M059J (cell line): Measurements from ENCODE around the gene SLC9A7. TPM values are rescaled to one million over a fixed set of nuclear protein-coding genes. Genes with fewer than 3 reads are reported as not detected.
A peak's percentile ranks its signal among the peaks of the same experiment; 100 is the strongest.

Source experiments
- DNase-seq: peaks from one replicate; pipeline ENCODE4 v3.0.0-alpha.2; 2012; ENCODE audit warnings: low read depth
- total RNA-seq: library from RNA; depleted of rRNA; stranded (reverse); fragments of >200 nt; shearing (Covaris generic); gene quantifications from 2 replicates; pipeline ENCODE4 v1.2.3, GENCODE V29; 2014

Gene SLC9A7
- total RNA-seq, 1 experiment from 2014 or later, result 55.0 TPM

- no peak for DNase-seq
Observed at GRCh38 chrX:46610070-46610658, 148.8 kb downstream of the SLC9A7 start.

GRCh38 chrX:46607916-46608315, 151.0 kb downstream of the SLC9A7 start:
- no peak for DNase-seq

GRCh38 chrX:46602468-46603102, 156.3 kb downstream of the SLC9A7 start:
- DNase-seq, result no peak

GRCh38 chrX:46601283-46601682, 157.6 kb downstream of the SLC9A7 start:
- DNase-seq, result no peak

- DNase-seq, result no peak
Observed at GRCh38 chrX:46599051-46599560, 159.8 kb downstream of the SLC9A7 start.

GRCh38 chrX:46597771-46598170, 161.1 kb downstream of the SLC9A7 start:
- no peak for DNase-seq

GRCh38 chrX:46597208-46597607, 161.7 kb downstream of the SLC9A7 start:
- no peak for DNase-seq

- no peak for DNase-seq
Observed at GRCh38 chrX:46595084-46595483, 163.8 kb downstream of the SLC9A7 start.

- peak; percentile 87 for DNase-seq
Observed at GRCh38 chrX:46589977-46590723, 168.8 kb downstream of the SLC9A7 start.

- peak; percentile 72 for DNase-seq
Observed at GRCh38 chrX:46588263-46588662, 170.7 kb downstream of the SLC9A7 start.

- DNase-seq, result no peak
Observed at GRCh38 chrX:46587753-46588171, 171.2 kb downstream of the SLC9A7 start.

- DNase-seq, result peak; percentile 66
Observed at GRCh38 chrX:46587158-46587557, 171.8 kb downstream of the SLC9A7 start.

- DNase-seq, result no peak
Observed at GRCh38 chrX:46584736-46585135, 174.2 kb downstream of the SLC9A7 start.

GRCh38 chrX:46582966-46583365, 176.0 kb downstream of the SLC9A7 start:
- DNase-seq, result peak; percentile 86

- peak; percentile 82 for DNase-seq
Observed at GRCh38 chrX:46582325-46582724, 176.6 kb downstream of the SLC9A7 start.

GRCh38 chrX:46580613-46581012, 178.3 kb downstream of the SLC9A7 start:
- DNase-seq, result no peak

- DNase-seq, result no peak
Observed at GRCh38 chrX:46579250-46579649, 179.7 kb downstream of the SLC9A7 start.

- DNase-seq, result peak; percentile 69
Observed at GRCh38 chrX:46577221-46578005, 181.5 kb downstream of the SLC9A7 start.

- DNase-seq, result no peak
Observed at GRCh38 chrX:46576458-46576857, 182.5 kb downstream of the SLC9A7 start.

- DNase-seq, result no peak
Observed at GRCh38 chrX:46575991-46576392, 182.9 kb downstream of the SLC9A7 start.

- DNase-seq, result no peak
Observed at GRCh38 chrX:46575586-46575985, 183.3 kb downstream of the SLC9A7 start.
